Esophagus muscularis mucosa (tissue), 3 donors: ENCODE data around the gene PTCSC3.

Source experiments
- EP300 ChIP-seq: sonication (generic); formaldehyde crosslinking; IDR thresholded peaks from one replicate; pipeline ENCODE4 v1.6.1; 2017; ENCODE audit warnings: antibody characterized with exemption
- TF ChIP-seq, protein P1 (sequence below), 3 experiments: fragments of 200-600 bp in 2 of 3; fragments of 450-650 bp in 1 of 3; sonication (generic) in 2 of 3; IDR thresholded peaks; one replicate each; pipeline ENCODE4 v1.5.1; 2017 to 2019; ENCODE audit warnings: antibody characterized with exemption in 3 of 3, mild to moderate bottlenecking in 2 of 3, moderate library complexity in 1 of 3

- TF ChIP-seq, protein P1, sequence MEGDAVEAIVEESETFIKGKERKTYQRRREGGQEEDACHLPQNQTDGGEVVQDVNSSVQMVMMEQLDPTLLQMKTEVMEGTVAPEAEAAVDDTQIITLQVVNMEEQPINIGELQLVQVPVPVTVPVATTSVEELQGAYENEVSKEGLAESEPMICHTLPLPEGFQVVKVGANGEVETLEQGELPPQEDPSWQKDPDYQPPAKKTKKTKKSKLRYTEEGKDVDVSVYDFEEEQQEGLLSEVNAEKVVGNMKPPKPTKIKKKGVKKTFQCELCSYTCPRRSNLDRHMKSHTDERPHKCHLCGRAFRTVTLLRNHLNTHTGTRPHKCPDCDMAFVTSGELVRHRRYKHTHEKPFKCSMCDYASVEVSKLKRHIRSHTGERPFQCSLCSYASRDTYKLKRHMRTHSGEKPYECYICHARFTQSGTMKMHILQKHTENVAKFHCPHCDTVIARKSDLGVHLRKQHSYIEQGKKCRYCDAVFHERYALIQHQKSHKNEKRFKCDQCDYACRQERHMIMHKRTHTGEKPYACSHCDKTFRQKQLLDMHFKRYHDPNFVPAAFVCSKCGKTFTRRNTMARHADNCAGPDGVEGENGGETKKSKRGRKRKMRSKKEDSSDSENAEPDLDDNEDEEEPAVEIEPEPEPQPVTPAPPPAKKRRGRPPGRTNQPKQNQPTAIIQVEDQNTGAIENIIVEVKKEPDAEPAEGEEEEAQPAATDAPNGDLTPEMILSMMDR (IDR thresholded peaks at IDR 0.05) = no peak
- no peak for TF ChIP-seq EP300
Measured at GRCh38 chr14:36183402-36183801, 6.9 kb upstream of the PTCSC3 start.
